ENCODE results near the gene EFNB3.

DNA sequence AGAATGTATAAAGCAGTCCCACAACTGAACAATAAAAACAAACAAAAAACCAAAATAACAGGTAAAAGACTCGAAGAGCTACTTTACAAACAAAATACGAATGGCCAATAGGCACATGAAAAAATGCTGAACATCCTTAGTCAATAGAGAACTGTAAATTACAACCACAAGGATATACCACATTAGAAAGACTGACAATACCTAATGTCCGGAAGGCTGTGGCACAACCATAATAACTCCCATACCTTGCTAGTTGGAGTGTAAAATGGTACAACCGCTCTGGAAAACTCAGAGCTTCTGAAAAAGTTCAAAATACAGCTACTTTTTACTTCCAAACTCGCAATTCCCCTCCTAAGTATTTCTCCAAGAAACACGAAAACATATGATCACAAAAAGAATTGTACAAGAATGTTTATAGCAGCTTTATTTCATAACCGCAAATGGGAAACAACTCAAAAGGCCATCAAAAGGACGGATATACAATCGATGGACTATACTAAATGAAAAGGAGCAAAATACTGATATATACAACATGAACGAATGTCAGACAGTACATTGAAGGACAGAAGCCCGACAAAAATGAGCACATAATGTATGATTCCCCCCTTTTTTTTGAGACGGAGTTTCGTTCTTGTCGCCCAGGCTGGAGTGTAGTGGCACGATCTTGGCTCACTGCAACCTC, 20.0 kb upstream of the EFNB3 start:
- TF ChIP-seq, protein P1, sequence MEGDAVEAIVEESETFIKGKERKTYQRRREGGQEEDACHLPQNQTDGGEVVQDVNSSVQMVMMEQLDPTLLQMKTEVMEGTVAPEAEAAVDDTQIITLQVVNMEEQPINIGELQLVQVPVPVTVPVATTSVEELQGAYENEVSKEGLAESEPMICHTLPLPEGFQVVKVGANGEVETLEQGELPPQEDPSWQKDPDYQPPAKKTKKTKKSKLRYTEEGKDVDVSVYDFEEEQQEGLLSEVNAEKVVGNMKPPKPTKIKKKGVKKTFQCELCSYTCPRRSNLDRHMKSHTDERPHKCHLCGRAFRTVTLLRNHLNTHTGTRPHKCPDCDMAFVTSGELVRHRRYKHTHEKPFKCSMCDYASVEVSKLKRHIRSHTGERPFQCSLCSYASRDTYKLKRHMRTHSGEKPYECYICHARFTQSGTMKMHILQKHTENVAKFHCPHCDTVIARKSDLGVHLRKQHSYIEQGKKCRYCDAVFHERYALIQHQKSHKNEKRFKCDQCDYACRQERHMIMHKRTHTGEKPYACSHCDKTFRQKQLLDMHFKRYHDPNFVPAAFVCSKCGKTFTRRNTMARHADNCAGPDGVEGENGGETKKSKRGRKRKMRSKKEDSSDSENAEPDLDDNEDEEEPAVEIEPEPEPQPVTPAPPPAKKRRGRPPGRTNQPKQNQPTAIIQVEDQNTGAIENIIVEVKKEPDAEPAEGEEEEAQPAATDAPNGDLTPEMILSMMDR (IDR thresholded peaks at IDR 0.05; ENCODE audit: low read depth, low read length, poor library complexity, severe bottlenecking), result no peak
- TF ChIP-seq EZH2phosphoT487 (IDR thresholded peaks at IDR 0.05; ENCODE audit: borderline replicate concordance, low read length), result no peak

Measured in DOHH2 (cell line).